ENCODE data around the gene TDP1.
"Not testable (repeated sequence)": the region's sequence is repeated elsewhere in the genome, so short reads cannot be mapped to it uniquely, and the experiment has no call there.

The TDP1 gene

GRCh38 chr14:89992273-89992672 lies 36.5 kb downstream of the TDP1 start:
- DNase-seq: no peak

GRCh38 chr14:89996963-89997362 lies 41.2 kb downstream of the TDP1 start:
- no peak for DNase-seq

GRCh38 chr14:90000935-90001334 lies 45.2 kb downstream of the TDP1 start:
- DNase-seq: no peak

GRCh38 chr14:90003526-90004307 lies 48.0 kb downstream of the TDP1 start:
- DNase-seq: peak; percentile 3

- DNase-seq: peak; percentile 27
Observed at GRCh38 chr14:90005441-90005840, 49.7 kb downstream of the TDP1 start.

- peak; percentile 88 for DNase-seq
Observed at GRCh38 chr14:90005939-90006530, 50.3 kb downstream of the TDP1 start.

- no peak for DNase-seq
Observed at GRCh38 chr14:90017371-90017770, 61.6 kb downstream of the TDP1 start.

- DNase-seq: no peak
Observed at GRCh38 chr14:90019824-90020523, 64.2 kb downstream of the TDP1 start.

- DNase-seq: no peak
Observed at GRCh38 chr14:90023176-90023896, 67.6 kb downstream of the TDP1 start.

- DNase-seq: no peak
Observed at GRCh38 chr14:90024910-90025309, 69.2 kb downstream of the TDP1 start.

GRCh38 chr14:90026608-90027007 lies 70.9 kb downstream of the TDP1 start:
- DNase-seq: not testable (repeated sequence)

GRCh38 chr14:90027842-90028241 lies 72.1 kb downstream of the TDP1 start:
- DNase-seq: no peak

GRCh38 chr14:90034156-90034555 lies 78.4 kb downstream of the TDP1 start:
- DNase-seq: no peak

GRCh38 chr14:90034835-90035525 lies 79.3 kb downstream of the TDP1 start:
- no peak for DNase-seq

GRCh38 chr14:90039253-90040010 lies 83.7 kb downstream of the TDP1 start:
- no peak for DNase-seq

- DNase-seq: no peak
Observed at GRCh38 chr14:90040411-90040810, 84.7 kb downstream of the TDP1 start.

GRCh38 chr14:90042496-90043252 lies 86.9 kb downstream of the TDP1 start:
- DNase-seq: no peak

GRCh38 chr14:90045616-90046015 lies 89.9 kb downstream of the TDP1 start:
- DNase-seq: no peak

GRCh38 chr14:90049390-90049789 lies 93.7 kb downstream of the TDP1 start:
- DNase-seq: no peak

- DNase-seq: no peak
Observed at GRCh38 chr14:90050271-90050670, 94.5 kb downstream of the TDP1 start.

- no peak for DNase-seq
Observed at GRCh38 chr14:90053044-90053443, 97.3 kb downstream of the TDP1 start.
